HEK293 (cell line): Measurements from ENCODE around the gene BRWD1.

Source experiments
- CTCF ChIA-PET: fragments of 350-600 bp; formaldehyde crosslinking; extraction: SDS; loops from one replicate; lab custom pipeline; 2021; ENCODE audit warnings: antibody characterized with exemption; lab: Yijun Ruan, JAX
- POLR2A ChIA-PET: fragments of 300-600 bp; formaldehyde crosslinking; extraction: SDS; loops from one replicate; lab custom pipeline; 2020; ENCODE audit warnings: antibody characterized with exemption, inconsistent platforms; lab: Yijun Ruan, JAX
- H3K27ac ChIP-seq: fragments of 200-500 bp; sonication (Bioruptor generic); 2 replicates; pipeline ENCODE4 v1.5.1; 2014; ENCODE audit warnings: low read depth, low read length, control low read depth, inconsistent platforms; ENCODE audit errors: extremely low read depth
- H3K36me3 ChIP-seq, 2 experiments: fragments of 200-500 bp in 1 of 2; sonication (Bioruptor generic) in 1 of 2; 1 replicate in 1 of 2; 2 replicates in 1 of 2; pipeline ENCODE4 v1.5.1; 2014 to 2017; ENCODE audit warnings: inconsistent platforms in 2 of 2, low read length in 2 of 2; ENCODE audit not compliant: control insufficient read depth in 2 of 2, insufficient read depth in 1 of 2
- H3K4me1 ChIP-seq: fragments of 200-500 bp; sonication (Bioruptor generic); 2 replicates; pipeline ENCODE4 v1.5.1; 2014; ENCODE audit warnings: mild to moderate bottlenecking, low read length, inconsistent platforms; ENCODE audit not compliant: control insufficient read depth, insufficient read depth
- H3K4me3 ChIP-seq: 2 replicates; pipeline ENCODE4 v1.5.1; 2011; ENCODE audit warnings: low read depth, mild to moderate bottlenecking, control low read depth, low read length, moderate library complexity
- H3K9me3 ChIP-seq: fragments of 200-500 bp; sonication (Bioruptor generic); 2 replicates; pipeline ENCODE4 v1.5.1; 2014; ENCODE audit warnings: low read depth, low read length, inconsistent platforms; ENCODE audit not compliant: control insufficient read depth, insufficient read depth
- KLF10 ChIP-seq: fragments of 450-650 bp; IDR thresholded peaks from 2 replicates; pipeline ENCODE4 v1.5.1; 2018; ENCODE audit warnings: missing biosample characterization, mild to moderate bottlenecking, missing genetic modification characterization
- TRIM28 ChIP-seq: IDR thresholded peaks from 2 replicates; pipeline ENCODE4 v1.6.1; 2011; ENCODE audit warnings: low read length, control low read depth, borderline replicate concordance
- ZNF121 ChIP-seq: fragments of 450-650 bp; formaldehyde crosslinking; IDR thresholded peaks from 2 replicates; pipeline ENCODE4 v1.5.1; 2016; ENCODE audit warnings: missing biosample characterization, missing genetic modification characterization
- ZNF148 ChIP-seq: fragments of 450-650 bp; formaldehyde crosslinking; IDR thresholded peaks from 2 replicates; pipeline ENCODE4 v1.5.0; 2017; ENCODE audit warnings: missing biosample characterization, missing genetic modification characterization, borderline replicate concordance
- ZNF341 ChIP-seq: fragments of 450-650 bp; formaldehyde crosslinking; IDR thresholded peaks from 2 replicates; pipeline ENCODE4; 2016; ENCODE audit warnings: low read depth, missing biosample characterization, missing genetic modification characterization
- ZNF354C ChIP-seq: fragments of 450-650 bp; formaldehyde crosslinking; IDR thresholded peaks from 2 replicates; pipeline ENCODE4 v1.5.1; 2016; ENCODE audit warnings: missing biosample characterization, missing genetic modification characterization, low read depth, borderline replicate concordance
- ZNF394 ChIP-seq: fragments of 450-650 bp; formaldehyde crosslinking; IDR thresholded peaks from 2 replicates; pipeline ENCODE4 v1.5.1; 2016; ENCODE audit warnings: missing biosample characterization, missing genetic modification characterization, mild to moderate bottlenecking, moderate library complexity, borderline replicate concordance
- ZNF548 ChIP-seq: fragments of 450-650 bp; formaldehyde crosslinking; IDR thresholded peaks from 2 replicates; pipeline ENCODE4 v1.5.1; 2016; ENCODE audit warnings: missing biosample characterization, missing genetic modification characterization
- ZNF600 ChIP-seq: fragments of 450-650 bp; formaldehyde crosslinking; IDR thresholded peaks from 2 replicates; pipeline ENCODE4 v1.5.1; 2016; ENCODE audit warnings: missing biosample characterization, missing genetic modification characterization
- ZNF677 ChIP-seq: fragments of 450-650 bp; IDR thresholded peaks from 2 replicates; pipeline ENCODE4 v1.5.0; 2018; ENCODE audit warnings: missing biosample characterization, mild to moderate bottlenecking, missing genetic modification characterization, moderate library complexity
- ZNF76 ChIP-seq: fragments of 450-650 bp; formaldehyde crosslinking; IDR thresholded peaks from 2 replicates; pipeline ENCODE4; 2016; ENCODE audit warnings: low read depth, missing biosample characterization, missing genetic modification characterization, borderline replicate concordance
- TF ChIP-seq, protein P1 (sequence below): fragments of 450-650 bp; formaldehyde crosslinking; IDR thresholded peaks from 2 replicates; pipeline ENCODE4 v1.5.1; 2016; ENCODE audit warnings: missing biosample characterization, missing genetic modification characterization
- TF ChIP-seq, protein P2 (sequence below): fragments of 450-650 bp; formaldehyde crosslinking; IDR thresholded peaks from 2 replicates; pipeline ENCODE4 v1.5.1; 2017; ENCODE audit warnings: missing biosample characterization, missing genetic modification characterization
- TF ChIP-seq, protein P3 (sequence below): fragments of 450-650 bp; formaldehyde crosslinking; optimal IDR thresholded peaks from 2 replicates; pipeline ENCODE3; 2016; ENCODE audit warnings: missing biosample characterization, mild to moderate bottlenecking, missing genetic modification characterization

Gene BRWD1

GRCh38 chr21:39181205-39181818 is 132.1 kb downstream of the BRWD1 start:
- no peak overlapping the region for H3K4me3 ChIP-seq
- ChIA-PET POLR2A (interaction anchor here (1.0 kb wide), 1 partner anchor 199 kb away, joined by 6 read pairs; no protein-coding TSS in a partner anchor), CTCF (interaction anchor here (0.5 to 0.9 kb wide), 4 partner anchors 84 to 953 kb away, joined by 3 read pairs; no protein-coding TSS in a partner anchor)
- peaks cover 29 to 41% of the 10 kb centered on the region in 2 experiments for H3K36me3 ChIP-seq
- H3K9me3 ChIP-seq: no peaks in the 10 kb centered on the region
- 0 out of 2 replicates have a peak, but pooled peaks cover 3% of the 10 kb centered on the region for H3K4me1 ChIP-seq
- TF ChIP-seq ZNF354C (no peak), ZNF121 (tag by site-specific recombination) (peak; percentile 66; the same call in 1 of the 2 replicates), KLF10 (tag by site-specific recombination) (0 out of 2 replicates have a peak, but pooled peaks have one; percentile 6), ZNF76 (tag by site-specific recombination) (no peak), ZNF548 (tag by site-specific recombination) (no peak), ZNF148 (tag by site-specific recombination) (no peak), ZNF341 (no peak), ZNF394 (tag by site-specific recombination) (no peak), ZNF600 (tag by site-specific recombination) (no peak)
- TF ChIP-seq, protein P1, sequence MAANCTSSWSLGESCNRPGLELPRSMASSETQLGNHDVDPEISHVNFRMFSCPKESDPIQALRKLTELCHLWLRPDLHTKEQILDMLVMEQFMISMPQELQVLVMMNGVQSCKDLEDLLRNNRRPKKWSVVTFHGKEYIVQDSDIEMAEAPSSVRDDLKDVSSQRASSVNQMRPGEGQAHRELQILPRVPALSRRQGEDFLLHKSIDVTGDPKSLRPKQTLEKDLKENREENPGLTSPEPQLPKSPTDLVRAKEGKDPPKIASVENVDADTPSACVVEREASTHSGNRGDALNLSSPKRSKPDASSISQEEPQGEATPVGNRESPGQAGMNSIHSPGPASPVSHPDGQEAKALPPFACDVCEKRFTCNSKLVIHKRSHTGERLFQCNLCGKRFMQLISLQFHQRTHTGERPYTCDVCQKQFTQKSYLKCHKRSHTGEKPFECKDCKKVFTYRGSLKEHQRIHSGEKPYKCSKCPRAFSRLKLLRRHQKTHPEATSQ (tag by site-specific recombination): 0 out of 2 replicates have a peak, but pooled peaks have one; percentile 35
- TF ChIP-seq, protein P2, sequence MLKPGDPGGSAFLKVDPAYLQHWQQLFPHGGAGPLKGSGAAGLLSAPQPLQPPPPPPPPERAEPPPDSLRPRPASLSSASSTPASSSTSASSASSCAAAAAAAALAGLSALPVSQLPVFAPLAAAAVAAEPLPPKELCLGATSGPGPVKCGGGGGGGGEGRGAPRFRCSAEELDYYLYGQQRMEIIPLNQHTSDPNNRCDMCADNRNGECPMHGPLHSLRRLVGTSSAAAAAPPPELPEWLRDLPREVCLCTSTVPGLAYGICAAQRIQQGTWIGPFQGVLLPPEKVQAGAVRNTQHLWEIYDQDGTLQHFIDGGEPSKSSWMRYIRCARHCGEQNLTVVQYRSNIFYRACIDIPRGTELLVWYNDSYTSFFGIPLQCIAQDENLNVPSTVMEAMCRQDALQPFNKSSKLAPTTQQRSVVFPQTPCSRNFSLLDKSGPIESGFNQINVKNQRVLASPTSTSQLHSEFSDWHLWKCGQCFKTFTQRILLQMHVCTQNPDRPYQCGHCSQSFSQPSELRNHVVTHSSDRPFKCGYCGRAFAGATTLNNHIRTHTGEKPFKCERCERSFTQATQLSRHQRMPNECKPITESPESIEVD (tag by site-specific recombination): peak; percentile 32; the same call in 1 of the 2 replicates
- TF ChIP-seq, protein P3, sequence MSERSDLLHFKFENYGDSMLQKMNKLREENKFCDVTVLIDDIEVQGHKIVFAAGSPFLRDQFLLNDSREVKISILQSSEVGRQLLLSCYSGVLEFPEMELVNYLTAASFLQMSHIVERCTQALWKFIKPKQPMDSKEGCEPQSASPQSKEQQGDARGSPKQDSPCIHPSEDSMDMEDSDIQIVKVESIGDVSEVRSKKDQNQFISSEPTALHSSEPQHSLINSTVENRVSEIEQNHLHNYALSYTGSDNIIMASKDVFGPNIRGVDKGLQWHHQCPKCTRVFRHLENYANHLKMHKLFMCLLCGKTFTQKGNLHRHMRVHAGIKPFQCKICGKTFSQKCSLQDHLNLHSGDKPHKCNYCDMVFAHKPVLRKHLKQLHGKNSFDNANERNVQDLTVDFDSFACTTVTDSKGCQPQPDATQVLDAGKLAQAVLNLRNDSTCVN (tag by site-specific recombination): no peak
- H3K27ac ChIP-seq: no peak overlapping the region

DNA sequence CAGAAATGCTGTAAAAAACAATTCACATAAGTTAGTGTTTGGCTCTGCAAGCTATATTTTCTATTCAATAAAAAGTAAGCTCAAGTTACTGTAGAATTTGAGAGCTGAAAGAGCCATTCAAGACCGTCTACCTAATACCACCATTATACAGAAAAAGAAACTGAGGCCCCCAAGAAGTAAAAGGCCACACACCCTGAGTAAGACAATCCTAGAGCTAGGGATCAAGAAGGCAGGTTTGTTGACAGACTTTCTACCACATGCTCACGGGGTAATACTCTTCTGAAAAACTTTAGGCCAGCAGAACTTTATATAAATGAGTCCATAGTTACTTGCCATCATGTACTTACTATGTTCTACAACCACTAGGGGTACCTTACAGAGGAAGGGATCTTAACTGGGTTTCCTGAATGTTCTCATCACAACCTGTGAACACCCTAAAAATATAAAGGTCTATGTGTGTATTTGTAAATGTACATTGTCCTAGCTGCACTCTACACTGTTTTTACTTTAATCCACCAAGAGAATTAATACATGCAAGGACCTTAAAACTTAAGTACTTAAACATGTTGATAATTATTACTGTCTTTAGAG is 132.9 kb downstream of the BRWD1 start:
- Histone ChIP-seq H3K36me3 (peaks cover 29 to 49% of the 10 kb centered on the region in 2 experiments), H3K27ac (no peak overlapping the region), H3K4me1 (0 out of 2 replicates have a peak, but pooled peaks cover 3% of the 10 kb centered on the region), H3K4me3 (no peak overlapping the region), H3K9me3 (no peaks in the 10 kb centered on the region)
- ChIA-PET CTCF (interaction anchor here (0.5 to 0.9 kb wide), 5 partner anchors 19 to 393 kb away, joined by 3 read pairs; no protein-coding TSS in a partner anchor), POLR2A (no interaction called here)
- no peak for TF ChIP-seq TRIM28
- peak; percentile 63; the same call in 1 of the 2 replicates for TF ChIP-seq ZNF677 (tag by site-specific recombination)
